Measurements from ENCODE around the gene CD101. TPM values are rescaled to one million over a fixed set of nuclear protein-coding genes. Genes with fewer than 3 reads are reported as not detected.

CD101 gene
- 1 to 10 TPM in 1 of 2 experiments, not detected in 1; 1.4 TPM for total RNA-seq

- CTCF ChIA-PET: no interaction called here
- Mint-ChIP-seq H3K27ac (peak within 1 kb of the TSS; percentile 52), H3K4me3 (no peak within 1 kb of the TSS), H3K27me3 (no peaks in the 10 kb centered on the region), H3K9me3 (ENCODE audit: low read depth) (no peaks in the 10 kb centered on the region), H3K4me1 (peaks cover 17% of the 10 kb centered on the region), H3K36me3 (peaks cover 5% of the 10 kb centered on the region)
- DNase-seq (no peak), ATAC-seq (peak; percentile 53)
These were observed at the start of gene CD101 for GRCh38 chr1:117001254-117001927. Gene CD101, plus strand, starts transcription at chr1:117001760. Its CDS starts 58 bp downstream, at chr1:117001818.

- CTCF ChIA-PET: no interaction called here
- H3K9me3 Mint-ChIP-seq (ENCODE audit: low read depth): no peaks in the 10 kb centered on the region
- no peaks in the 10 kb centered on the region for H3K27me3 Mint-ChIP-seq
- no peak overlapping the region for H3K27ac Mint-ChIP-seq
- no peak for DNase-seq
- no peak overlapping the region for H3K4me3 Mint-ChIP-seq
- H3K4me1 Mint-ChIP-seq: no peaks in the 10 kb centered on the region
- no peaks in the 10 kb centered on the region for H3K36me3 Mint-ChIP-seq
- no peak for ATAC-seq
These were observed 48.8 kb upstream of the CD101 start for GRCh38 chr1:116952738-116953275.

GRCh38 chr1:116954440-116954839 lies 47.1 kb upstream of the CD101 start:
- ATAC-seq (no peak), DNase-seq (no peak)
- H3K9me3 Mint-ChIP-seq (ENCODE audit: low read depth): no peaks in the 10 kb centered on the region
- no peaks in the 10 kb centered on the region for H3K36me3 Mint-ChIP-seq
- no peak overlapping the region for H3K27ac Mint-ChIP-seq
- H3K27me3 Mint-ChIP-seq: no peaks in the 10 kb centered on the region
- no peaks in the 10 kb centered on the region for H3K4me1 Mint-ChIP-seq
- no peak overlapping the region for H3K4me3 Mint-ChIP-seq
- CTCF ChIA-PET: interaction anchor here (1.6 kb wide), 1 partner anchor 76 kb away, joined by 3 read pairs; no protein-coding TSS in a partner anchor

GRCh38 chr1:116956378-116956777 lies 45.2 kb upstream of the CD101 start:
- ATAC-seq (no peak), DNase-seq (no peak)
- Mint-ChIP-seq H3K4me3 (no peak overlapping the region), H3K27ac (no peak overlapping the region), H3K36me3 (no peaks in the 10 kb centered on the region), H3K4me1 (no peaks in the 10 kb centered on the region), H3K9me3 (ENCODE audit: low read depth) (no peaks in the 10 kb centered on the region), H3K27me3 (no peaks in the 10 kb centered on the region)
- CTCF ChIA-PET: no interaction called here

- H3K4me1 Mint-ChIP-seq: no peaks in the 10 kb centered on the region
- H3K27ac Mint-ChIP-seq: no peak overlapping the region
- H3K9me3 Mint-ChIP-seq (ENCODE audit: low read depth): no peaks in the 10 kb centered on the region
- no peak overlapping the region for H3K4me3 Mint-ChIP-seq
- no peaks in the 10 kb centered on the region for H3K36me3 Mint-ChIP-seq
- ATAC-seq (no peak), DNase-seq (no peak)
- CTCF ChIA-PET: interaction anchor here (1.2 kb wide), 1 partner anchor 23 kb away, joined by 3 read pairs; no protein-coding TSS in a partner anchor
- no peaks in the 10 kb centered on the region for H3K27me3 Mint-ChIP-seq
These were observed 43.9 kb upstream of the CD101 start for GRCh38 chr1:116957646-116958045.

- DNase-seq: no peak
- H3K4me3 Mint-ChIP-seq: no peak overlapping the region
- CTCF ChIA-PET: interaction anchor here (1.2 kb wide), 1 partner anchor 23 kb away, joined by 3 read pairs; no protein-coding TSS in a partner anchor
- H3K27me3 Mint-ChIP-seq: no peaks in the 10 kb centered on the region
- H3K36me3 Mint-ChIP-seq: no peaks in the 10 kb centered on the region
- H3K27ac Mint-ChIP-seq: no peak overlapping the region
- H3K9me3 Mint-ChIP-seq (ENCODE audit: low read depth): no peaks in the 10 kb centered on the region
- no peaks in the 10 kb centered on the region for H3K4me1 Mint-ChIP-seq
- ATAC-seq: no peak
These were observed 43.5 kb upstream of the CD101 start for GRCh38 chr1:116958110-116958509.

- Mint-ChIP-seq H3K9me3 (ENCODE audit: low read depth) (no peaks in the 10 kb centered on the region), H3K27ac (no peak overlapping the region), H3K4me1 (no peaks in the 10 kb centered on the region), H3K36me3 (no peaks in the 10 kb centered on the region), H3K4me3 (no peak overlapping the region), H3K27me3 (no peaks in the 10 kb centered on the region)
- no peak for DNase-seq
- CTCF ChIA-PET: interaction anchor here (1.2 kb wide), 1 partner anchor 24 kb away, joined by 3 read pairs; no protein-coding TSS in a partner anchor
- ATAC-seq: no peak
These were observed 42.6 kb upstream of the CD101 start for GRCh38 chr1:116958977-116959376.

GRCh38 chr1:116961606-116962005 lies 40.0 kb upstream of the CD101 start:
- no peaks in the 10 kb centered on the region for H3K9me3 Mint-ChIP-seq (ENCODE audit: low read depth)
- DNase-seq: no peak
- no peak for ATAC-seq
- H3K27ac Mint-ChIP-seq: no peak overlapping the region
- no peaks in the 10 kb centered on the region for H3K4me1 Mint-ChIP-seq
- H3K36me3 Mint-ChIP-seq: no peaks in the 10 kb centered on the region
- no peaks in the 10 kb centered on the region for H3K27me3 Mint-ChIP-seq
- no peak overlapping the region for H3K4me3 Mint-ChIP-seq
- CTCF ChIA-PET: no interaction called here

- H3K4me1 Mint-ChIP-seq: no peaks in the 10 kb centered on the region
- H3K27me3 Mint-ChIP-seq: peaks cover 4% of the 10 kb centered on the region
- no peak overlapping the region for H3K27ac Mint-ChIP-seq
- CTCF ChIA-PET: interaction anchor here (0.6 to 1.2 kb wide), 2 partner anchors 191 to 388 kb away, joined by 3 read pairs; no protein-coding TSS in a partner anchor
- no peaks in the 10 kb centered on the region for H3K9me3 Mint-ChIP-seq (ENCODE audit: low read depth)
- no peaks in the 10 kb centered on the region for H3K36me3 Mint-ChIP-seq
- ATAC-seq: no peak
- H3K4me3 Mint-ChIP-seq: no peak overlapping the region
- no peak for DNase-seq
These were observed 38.4 kb upstream of the CD101 start for GRCh38 chr1:116962987-116963639.

- Mint-ChIP-seq H3K27me3 (peaks cover 19% of the 10 kb centered on the region), H3K4me1 (no peaks in the 10 kb centered on the region), H3K36me3 (no peaks in the 10 kb centered on the region), H3K4me3 (no peak overlapping the region), H3K27ac (no peak overlapping the region), H3K9me3 (ENCODE audit: low read depth) (no peaks in the 10 kb centered on the region)
- CTCF ChIA-PET: no interaction called here
- no peak for DNase-seq
- ATAC-seq: no peak
These were observed 34.8 kb upstream of the CD101 start for GRCh38 chr1:116966791-116967190.

GRCh38 chr1:116968724-116969123 lies 32.8 kb upstream of the CD101 start:
- no peak for DNase-seq
- H3K27ac Mint-ChIP-seq: no peak overlapping the region

GRCh38 chr1:116971258-116971860 lies 30.2 kb upstream of the CD101 start:
- CTCF ChIA-PET: no interaction called here
- no peak overlapping the region for H3K27ac Mint-ChIP-seq
- DNase-seq (no peak), ATAC-seq (no peak)
- H3K4me3 Mint-ChIP-seq: no peak overlapping the region
- H3K4me1 Mint-ChIP-seq: no peaks in the 10 kb centered on the region
- H3K36me3 Mint-ChIP-seq: peaks cover 3% of the 10 kb centered on the region
- H3K9me3 Mint-ChIP-seq (ENCODE audit: low read depth): no peaks in the 10 kb centered on the region
- peaks cover 22% of the 10 kb centered on the region for H3K27me3 Mint-ChIP-seq

More at GRCh38 chr1:116968724-116969123, 32.8 kb upstream of the CD101 start:
- CTCF ChIA-PET: no interaction called here
- ATAC-seq: no peak
- Mint-ChIP-seq H3K4me1 (no peaks in the 10 kb centered on the region), H3K9me3 (ENCODE audit: low read depth) (no peaks in the 10 kb centered on the region), H3K27me3 (peaks cover 19% of the 10 kb centered on the region), H3K4me3 (no peak overlapping the region), H3K36me3 (no peaks in the 10 kb centered on the region)

- H3K4me3 Mint-ChIP-seq: no peak overlapping the region
- H3K27ac Mint-ChIP-seq: no peak overlapping the region
- DNase-seq (no peak), ATAC-seq (no peak)
- H3K36me3 Mint-ChIP-seq: peaks cover 3% of the 10 kb centered on the region
- CTCF ChIA-PET: no interaction called here
- no peaks in the 10 kb centered on the region for H3K4me1 Mint-ChIP-seq
- no peaks in the 10 kb centered on the region for H3K9me3 Mint-ChIP-seq (ENCODE audit: low read depth)
- peaks cover 22% of the 10 kb centered on the region for H3K27me3 Mint-ChIP-seq
These were observed 29.4 kb upstream of the CD101 start for GRCh38 chr1:116971965-116972673.

All from activated CD8-positive, alpha-beta memory T cell treated with anti-CD3 and anti-CD28 coated beads, Interleukin-2, amount 10 ng/mL, durations not matched to agents 7 days and 5 days (primary cell).